ENCODE results near the gene WDR64.

DNA sequence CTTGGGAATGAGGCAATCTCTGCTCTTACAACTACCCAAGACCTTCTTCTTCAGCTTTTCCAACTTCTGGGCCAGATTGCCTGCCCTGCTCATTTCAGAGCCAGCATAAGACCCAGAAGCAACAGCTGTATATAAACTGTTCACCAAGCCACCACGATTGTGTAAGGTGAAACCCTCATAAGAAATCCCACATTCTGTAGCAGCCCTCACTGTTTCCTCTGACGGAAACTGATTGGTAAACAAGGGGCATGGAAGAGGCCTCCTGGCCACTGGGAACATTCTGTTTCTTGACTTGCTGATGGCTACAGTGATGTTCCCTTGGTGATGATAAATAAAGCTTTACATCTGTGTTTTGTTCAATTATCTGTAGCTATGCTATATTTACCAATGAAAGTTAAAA lies 156.2 kb downstream of the WDR64 start:
- TF ChIP-seq CTCF (IDR thresholded peaks at IDR 0.05) (no peak), GATA3 (IDR thresholded peaks at IDR 0.05; ENCODE audit: borderline replicate concordance) (no peak), RAD21 (conservative IDR thresholded peaks at IDR 0.05 in 1 of 2, IDR thresholded peaks at IDR 0.05 in 1 of 2) (no peak), CHD4 (IDR thresholded peaks at IDR 0.05; ENCODE audit: borderline replicate concordance) (no peak), POLR2A (IDR thresholded peaks at IDR 0.05; ENCODE audit: low read length) (no peak), REST (IDR thresholded peaks at IDR 0.05) (no peak), RFX5 (IDR thresholded peaks at IDR 0.05) (no peak), POLR2AphosphoS2 (conservative IDR thresholded peaks at IDR 0.05; ENCODE audit: low read length) (no peak)

All from A549 (cell line).